H54 (cell line): ENCODE results near the gene ABLIM1.
A peak's percentile ranks its signal among the peaks of the same experiment; 100 is the strongest.

Experiments used
- DNase-seq: peaks from one replicate; pipeline ENCODE4 v3.0.0; 2011; ENCODE audit warnings: low spot score, mixed read lengths; ENCODE audit not compliant: insufficient read length
- FAIRE-seq: peaks from 3 replicates; lab custom pipeline; 2011; peaks lifted over from hg19 to GRCh38; lab: Jason Lieb, UNC
- POLR2A ChIP-seq: IDR thresholded peaks from 2 replicates; pipeline ENCODE4 v1.6.1; 2011; ENCODE audit warnings: low read depth, mild to moderate bottlenecking, low read length

Gene ABLIM1

GRCh38 chr10:114406455-114406854 lies 251.6 kb downstream of the ABLIM1 start:
- TF ChIP-seq POLR2A, result no peak
- FAIRE-seq, result no peak
- DNase-seq, result no peak

DNA sequence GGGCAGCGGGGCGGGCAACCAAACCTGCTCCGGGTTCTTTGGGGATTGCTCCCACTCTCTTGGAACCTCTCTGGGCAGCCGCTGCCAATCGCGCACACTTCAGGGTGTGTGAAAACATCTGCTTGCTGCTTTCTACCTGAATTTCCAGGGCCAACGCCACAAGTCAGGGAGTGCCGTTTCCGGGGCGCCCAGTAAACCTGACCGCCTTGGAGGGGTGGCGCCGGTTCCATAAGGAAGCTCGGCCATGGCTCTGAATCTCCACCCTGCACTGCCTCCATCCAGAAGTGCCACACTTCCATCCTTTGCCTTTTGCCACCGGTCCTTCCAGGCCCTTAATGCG lies 253.1 kb downstream of the ABLIM1 start:
- FAIRE-seq, result no peak
- TF ChIP-seq POLR2A, result no peak
- no peak for DNase-seq

DNA sequence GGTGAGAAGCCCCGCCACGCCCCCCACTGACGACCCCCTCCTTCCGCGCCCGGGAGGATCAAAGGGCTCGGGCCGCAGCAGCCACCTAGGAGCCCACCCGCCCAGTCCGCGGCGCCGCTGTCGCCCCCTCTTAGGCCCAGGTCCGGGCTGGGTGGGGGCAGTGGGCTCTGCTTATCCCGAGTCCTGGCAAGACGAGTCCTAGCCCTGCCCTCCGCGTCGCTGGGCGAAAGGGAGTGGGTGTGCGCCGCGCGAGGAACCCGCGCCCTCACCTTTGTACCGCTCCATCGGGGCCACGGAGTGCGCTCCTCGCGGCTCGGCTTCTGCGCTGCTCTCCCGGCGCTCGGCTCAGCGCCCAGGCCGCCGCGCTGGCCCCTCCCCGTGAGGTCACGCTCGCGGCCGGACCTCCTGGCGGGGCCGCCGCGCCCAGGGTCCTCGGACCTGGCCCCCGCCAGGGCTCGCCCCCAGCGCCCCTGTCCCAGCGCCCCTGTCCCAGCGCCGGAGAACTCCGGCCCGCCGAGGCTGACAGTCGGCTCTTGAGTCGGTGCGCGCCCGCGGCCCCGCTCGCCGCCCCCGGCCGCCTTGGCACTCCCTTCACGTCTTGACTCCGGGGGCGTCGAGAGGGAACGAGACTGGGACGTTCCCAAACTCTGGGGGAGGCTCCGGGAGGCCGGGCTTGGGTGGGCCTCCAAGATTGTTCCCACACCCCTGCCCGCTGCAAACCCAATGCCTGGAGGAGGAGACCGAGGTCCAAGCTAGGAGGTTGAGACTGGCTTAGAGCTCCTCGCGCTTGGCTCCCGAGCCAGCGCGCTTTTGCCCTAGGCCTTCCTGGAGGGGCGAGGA lies 253.7 kb downstream of the ABLIM1 start, which contains the start of gene AFAP1L2:
Gene AFAP1L2 (minus strand): TSS at position 332 of the 840 bp plus-strand sequence. CDS start 47 bp downstream, at position 285.
- TF ChIP-seq POLR2A, result peak; percentile 16; the same call in 1 of the 2 replicates
- no peak for DNase-seq
- FAIRE-seq, result no peak

- FAIRE-seq, result no peak
- TF ChIP-seq POLR2A, result no peak
- no peak for DNase-seq
These were observed 254.4 kb downstream of the ABLIM1 start for GRCh38 chr10:114403541-114404161.

DNA sequence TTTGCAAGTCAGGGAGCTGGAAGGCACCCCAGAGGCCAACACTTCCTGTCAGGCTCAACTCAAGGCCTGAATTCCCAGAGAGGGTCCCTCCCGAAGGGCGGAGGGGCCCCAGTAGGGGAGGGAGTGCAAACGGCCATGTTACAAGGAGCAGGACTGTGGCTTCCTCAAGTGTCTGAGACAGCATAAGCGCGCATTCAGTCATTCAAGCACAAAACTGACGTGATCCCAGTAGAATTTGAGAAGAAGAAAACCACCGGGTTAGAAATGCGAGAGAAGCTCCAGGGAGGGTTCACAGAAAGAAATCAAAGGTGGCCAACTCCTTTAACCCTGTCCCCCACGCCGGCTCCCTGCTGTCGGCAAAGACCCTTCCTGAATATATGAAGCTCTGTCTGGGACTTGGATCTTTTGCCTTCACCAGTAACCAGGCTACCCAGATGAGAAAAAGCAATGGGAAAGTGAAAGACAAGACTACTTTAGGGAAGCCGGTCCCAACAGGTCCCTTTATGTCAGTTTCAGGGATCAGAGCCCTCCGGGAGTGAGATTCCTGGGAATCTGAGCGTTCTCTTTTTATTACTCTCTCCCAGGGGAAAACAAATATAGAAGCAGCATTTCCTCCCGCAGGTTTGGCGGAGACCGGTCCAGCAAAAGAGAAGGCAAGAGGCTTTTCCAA lies 255.1 kb downstream of the ABLIM1 start:
- DNase-seq (no peak), FAIRE-seq (no peak)
- no peak for TF ChIP-seq POLR2A

- no peak for FAIRE-seq
These were observed 255.8 kb downstream of the ABLIM1 start for GRCh38 chr10:114402233-114402632.

DNA sequence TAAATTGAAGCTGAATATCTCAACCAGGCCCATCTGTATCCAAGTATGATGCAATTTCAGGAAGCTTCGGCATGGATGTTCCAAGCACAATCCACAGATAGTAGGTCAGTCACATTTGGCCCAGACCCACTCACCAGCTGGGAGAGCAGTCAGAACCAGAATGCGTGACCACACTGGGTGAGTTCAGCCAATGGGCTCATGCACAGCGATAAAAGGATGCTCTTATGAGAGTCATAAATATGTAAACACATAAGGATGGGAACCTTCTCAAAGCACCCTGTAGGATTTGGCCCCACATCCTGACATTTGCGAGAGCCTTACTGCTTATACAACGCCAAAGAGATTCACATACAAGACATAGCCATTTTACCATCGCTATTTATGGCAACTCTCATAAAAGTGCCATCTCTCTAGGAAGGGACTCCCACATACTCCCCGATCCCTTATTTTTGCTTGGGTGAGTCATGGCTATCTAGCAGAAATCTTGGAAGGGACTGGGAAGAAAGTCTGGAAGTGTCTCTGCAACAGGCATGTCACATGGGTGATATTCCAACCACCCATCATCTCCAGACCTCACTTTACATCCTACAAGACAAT lies 256.8 kb downstream of the ABLIM1 start:
- DNase-seq (no peak), FAIRE-seq (no peak)
- TF ChIP-seq POLR2A, result no peak

More at GRCh38 chr10:114402233-114402632, 255.8 kb downstream of the ABLIM1 start:
- no peak for DNase-seq
- TF ChIP-seq POLR2A, result no peak

GRCh38 chr10:114400091-114400490 lies 258.0 kb downstream of the ABLIM1 start:
- no peak for TF ChIP-seq POLR2A
- no peak for DNase-seq
- no peak for FAIRE-seq

- TF ChIP-seq POLR2A, result no peak
- FAIRE-seq (no peak), DNase-seq (no peak)
These were observed 258.5 kb downstream of the ABLIM1 start for GRCh38 chr10:114399576-114399975.

DNA sequence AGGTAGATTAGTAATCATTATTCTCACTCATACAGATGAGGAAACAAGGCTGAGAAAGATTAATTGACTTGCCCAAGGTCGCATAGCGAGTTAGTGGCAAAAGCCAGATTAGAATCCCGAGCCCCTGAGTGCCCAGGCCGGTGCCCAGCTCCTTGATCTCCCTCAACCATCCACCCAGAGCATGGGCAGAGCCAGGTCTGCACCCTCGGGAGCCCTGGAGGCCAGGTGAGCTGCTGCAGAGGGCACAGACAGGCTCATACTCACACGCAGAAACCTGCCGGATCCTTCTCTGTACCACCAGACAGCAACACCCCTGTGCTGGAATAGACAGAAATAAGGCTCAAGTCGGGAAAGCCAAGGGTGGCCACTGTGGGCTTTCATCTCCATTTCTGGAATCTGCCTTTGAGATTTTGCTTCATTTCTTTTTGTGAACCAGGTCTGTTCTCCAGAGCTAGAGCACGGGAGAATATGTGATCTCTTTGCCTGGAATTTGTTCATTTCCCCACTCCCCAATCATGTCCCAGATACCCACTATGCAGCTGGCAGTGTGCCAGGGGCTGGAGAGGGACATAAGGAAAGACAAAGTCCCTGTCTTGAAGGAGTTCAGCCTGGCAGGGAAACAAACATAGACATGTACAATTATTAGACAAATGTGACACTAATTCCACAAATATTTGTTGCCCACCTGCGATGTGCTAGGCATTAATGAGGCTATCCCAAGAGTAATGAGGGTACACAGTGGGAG lies 259.3 kb downstream of the ABLIM1 start:
- DNase-seq (no peak), FAIRE-seq (no peak)
- no peak for TF ChIP-seq POLR2A

GRCh38 chr10:114397651-114398145 lies 260.4 kb downstream of the ABLIM1 start:
- DNase-seq (no peak), FAIRE-seq (no peak)
- TF ChIP-seq POLR2A, result no peak

DNA sequence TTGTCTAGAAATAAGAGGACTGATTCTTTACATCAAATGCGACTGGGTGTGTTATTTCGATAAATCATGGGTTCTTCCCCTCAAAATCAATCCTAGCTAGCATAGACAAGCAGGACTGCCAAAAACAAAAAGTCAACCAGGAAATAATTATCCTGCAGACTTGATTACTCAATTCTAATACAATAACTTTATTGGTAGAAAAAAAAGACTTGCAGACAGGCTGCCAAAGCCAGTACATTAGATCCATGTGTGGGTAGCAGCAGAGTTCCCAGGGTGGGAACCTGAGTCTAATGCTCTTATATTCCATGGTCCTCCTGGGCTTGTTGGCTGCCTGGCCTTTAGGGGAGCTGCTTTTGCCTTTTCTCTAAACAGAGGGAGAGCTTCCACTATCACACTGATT lies 261.6 kb downstream of the ABLIM1 start:
- TF ChIP-seq POLR2A, result no peak
- DNase-seq (no peak), FAIRE-seq (no peak)
